Dermis microvascular lymphatic vessel endothelial cell (primary cell): ENCODE measurements around the gene ZNF578. TPM values are rescaled to one million over a fixed set of nuclear protein-coding genes. Genes with fewer than 3 reads are reported as not detected.
"Not testable (repeated sequence)": the region's sequence is repeated elsewhere in the genome, so short reads cannot be mapped to it uniquely, and the experiment has no call there.

Experiments used
- DNase-seq, 2 donors: peaks; one replicate each; pipeline versions ENCODE4 v3.0.0 to v3.0.0-alpha.2; 2010; ENCODE audit warnings: low read depth in 2 of 2
- total RNA-seq: library from RNA; depleted of rRNA; stranded (reverse); fragments of >200 nt; gene quantifications from 2 replicates; pipeline ENCODE4 v1.2.1, GENCODE V29; 2014

The ZNF578 gene
- 0.64 and 1.4 TPM in 2 replicates for total RNA-seq

DNA sequence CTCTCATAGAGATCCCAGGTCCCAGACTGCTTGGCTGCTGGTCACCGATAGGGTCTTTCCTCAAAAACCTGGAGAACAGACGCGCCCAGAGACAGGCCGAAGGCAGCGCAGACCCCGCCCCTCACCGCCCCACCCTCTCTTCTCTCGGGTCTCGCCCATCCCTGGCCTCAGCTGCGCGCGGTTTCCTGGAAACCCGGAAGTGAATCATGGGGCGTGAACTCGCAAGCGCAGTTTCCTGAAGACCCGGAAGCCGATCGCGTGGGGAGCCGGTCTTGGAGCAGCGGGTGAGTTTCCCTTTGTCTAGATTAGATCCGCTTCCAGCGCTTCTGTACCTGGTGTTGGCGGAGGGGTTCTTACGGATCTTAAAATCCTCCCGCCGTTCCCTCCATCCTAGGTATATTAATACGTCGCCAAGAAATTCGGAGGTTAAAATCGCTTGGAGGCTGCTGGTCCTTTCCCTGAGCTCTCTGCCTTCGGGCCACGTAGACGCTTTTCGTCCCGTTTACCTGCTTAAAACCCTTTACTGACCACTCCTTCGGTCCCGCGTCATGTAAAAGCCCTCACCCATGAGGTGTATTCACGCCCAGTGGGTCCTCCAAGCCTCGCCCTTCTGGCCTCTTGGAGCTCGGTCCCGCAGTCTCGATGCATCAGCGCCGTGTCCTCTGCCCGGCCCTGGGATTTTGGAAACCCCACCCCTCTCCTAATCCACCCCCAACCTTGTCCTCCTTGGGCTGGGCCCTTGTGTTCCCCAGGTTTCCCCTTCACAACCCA, at the start of gene ZNF578:
ZNF578 (plus strand) TSS at position 230 of the 771 bp plus-strand sequence. CDS start 48,293 bp downstream, outside the sequence.
- DNase-seq = peak; percentile 38 to 84

DNA sequence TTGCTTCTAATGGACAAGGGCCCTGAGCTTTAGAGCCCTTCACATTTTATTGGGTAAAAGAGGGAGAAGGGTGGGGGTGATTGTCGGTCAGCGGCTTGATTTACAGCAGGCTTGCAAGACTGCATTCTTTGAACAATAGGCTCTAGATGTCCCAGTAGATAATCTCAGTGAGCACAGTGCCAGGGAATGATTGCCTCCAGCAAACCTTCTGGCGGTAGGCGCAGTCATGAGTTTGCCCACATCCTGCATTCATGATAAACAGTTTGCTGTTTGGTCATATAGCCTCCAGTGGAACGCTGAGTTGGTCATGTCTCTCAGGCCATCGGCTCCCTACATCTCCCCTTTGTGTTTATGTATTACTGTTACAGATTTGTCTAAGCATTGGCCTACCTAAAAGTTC, 43.1 kb upstream of the ZNF578 start:
- DNase-seq = no peak

DNA sequence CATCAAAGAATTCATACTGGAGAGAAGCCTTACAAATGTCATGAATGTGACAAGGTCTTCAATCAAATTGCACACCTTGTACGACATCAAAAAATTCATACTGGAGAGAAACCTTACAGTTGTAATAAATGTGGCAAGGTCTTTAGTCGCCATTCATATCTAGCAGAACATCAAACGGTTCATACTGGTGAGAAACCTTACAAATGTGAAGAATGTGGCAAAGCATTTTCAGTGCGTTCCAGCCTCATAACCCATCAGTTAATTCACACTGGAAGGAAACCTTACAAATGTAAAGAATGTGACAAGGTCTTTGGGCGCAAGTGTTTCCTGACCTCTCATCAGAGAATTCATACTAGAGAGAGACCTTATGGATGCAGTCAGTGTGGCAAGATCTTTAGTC, 37.6 kb upstream of the ZNF578 start:
- no peak for DNase-seq

DNA sequence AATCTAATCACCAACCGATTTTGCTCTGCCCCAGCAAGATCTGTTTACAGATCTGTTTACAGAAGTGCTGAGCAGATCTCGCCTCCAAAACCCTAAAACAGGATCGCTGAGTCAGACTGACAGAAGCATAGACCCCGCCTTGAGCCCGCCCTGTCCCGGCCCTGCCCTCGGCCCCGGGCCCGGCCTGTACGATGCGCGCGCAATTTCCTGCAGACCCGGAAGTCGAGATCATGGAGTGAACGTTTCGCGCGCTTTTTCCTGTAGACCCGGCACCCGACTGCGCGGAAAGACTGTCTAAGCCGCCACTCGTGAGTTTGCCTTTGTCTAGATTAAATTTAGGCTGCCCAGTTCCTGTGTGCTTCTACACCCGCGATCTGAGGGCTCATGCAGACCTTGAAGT, 24.4 kb upstream of the ZNF578 start, which contains the start of gene ZNF534:
ZNF534 (plus strand) TSS at position 212 of the 400 bp plus-strand sequence. CDS start 2,327 bp downstream, outside the sequence.
- no peak for DNase-seq

- DNase-seq = no peak
These were observed 11.2 kb upstream of the ZNF578 start for GRCh38 chr19:52442179-52442578.

GRCh38 chr19:52444506-52444905, 8.8 kb upstream of the ZNF578 start:
- DNase-seq = no peak

DNA sequence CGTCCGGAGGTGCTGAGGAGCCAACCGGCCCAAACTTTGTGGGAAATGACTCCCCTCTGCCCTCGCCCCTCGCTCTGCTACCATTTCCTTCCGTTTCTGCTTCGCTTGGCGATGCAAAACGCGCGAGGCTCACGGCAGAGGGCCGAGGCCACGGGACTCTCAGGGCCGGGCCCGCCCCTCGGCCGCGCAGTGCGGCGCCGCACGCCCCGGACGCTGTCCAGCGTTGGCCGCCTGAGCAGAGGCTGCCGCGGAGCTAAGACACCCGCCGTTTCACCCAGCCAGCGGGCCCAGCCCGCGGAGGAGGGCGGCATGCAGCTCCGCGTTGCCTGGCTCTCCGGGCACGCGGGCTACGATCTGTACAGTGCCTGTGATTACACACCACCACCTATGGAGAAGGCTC, 2.1 kb upstream of the ZNF578 start:
- DNase-seq = no peak

DNA sequence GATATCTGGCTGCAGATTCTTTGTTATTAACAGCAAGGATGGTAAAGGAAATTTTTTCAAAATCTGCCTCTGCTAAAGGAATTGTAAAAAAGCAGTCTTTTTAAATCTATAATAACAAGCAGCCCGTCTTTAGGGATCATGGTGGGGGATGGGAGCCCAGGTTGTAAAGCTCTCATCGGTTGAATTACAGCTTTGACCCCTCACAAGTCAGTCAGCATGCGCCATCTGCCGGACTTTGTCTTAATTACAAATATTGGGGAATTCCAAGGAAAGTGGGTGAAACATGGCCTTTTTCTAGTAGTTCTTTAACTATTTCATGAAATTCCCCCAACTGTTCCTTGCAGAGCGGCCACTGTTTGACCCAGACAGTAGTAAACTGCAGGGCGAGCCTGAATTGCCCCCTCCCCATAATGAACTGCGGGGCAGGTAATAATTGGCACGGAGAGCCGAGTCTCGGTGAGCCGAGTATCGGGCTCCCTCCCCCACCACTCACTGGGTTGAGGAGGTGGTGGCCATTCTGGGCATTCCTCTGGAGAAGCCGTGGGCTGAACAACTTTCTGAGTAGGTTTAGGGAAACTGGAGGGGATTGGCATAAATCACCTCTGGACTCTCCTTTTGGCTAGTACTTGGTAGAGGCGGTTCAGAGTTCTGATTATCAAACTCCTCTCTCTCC, 11.6 kb downstream of the ZNF578 start:
- no peak for DNase-seq

DNA sequence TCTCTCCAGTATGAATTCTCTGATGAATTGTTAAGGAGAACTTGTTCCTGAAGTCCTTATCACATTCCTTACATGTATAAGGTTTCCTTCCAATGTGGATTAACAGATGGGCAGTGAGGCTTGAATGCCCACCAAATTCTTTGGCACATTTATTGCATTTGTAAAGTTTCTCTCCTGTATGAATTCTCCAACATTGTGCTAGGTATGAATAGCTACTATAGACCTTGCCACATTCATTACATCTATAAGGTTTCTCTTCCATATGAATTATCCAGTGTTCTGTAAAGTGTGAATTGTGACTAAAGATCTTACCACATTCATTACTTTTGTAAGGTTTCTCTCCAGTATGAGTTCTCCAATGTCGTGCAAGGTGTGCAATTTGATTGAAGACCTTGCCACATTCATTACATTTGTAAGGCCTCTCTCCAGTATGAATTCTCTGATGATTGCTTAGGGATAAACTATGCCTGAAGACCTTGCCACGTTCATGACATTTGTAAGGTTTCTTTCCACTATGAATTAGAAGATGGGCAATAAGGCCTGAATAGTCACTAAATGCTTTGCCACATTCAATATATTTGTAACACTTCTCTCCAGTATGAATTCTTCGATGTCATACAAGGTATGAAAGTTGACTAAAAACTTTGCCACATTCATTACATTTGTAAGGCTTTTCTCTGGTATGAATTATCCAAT, 20.4 kb downstream of the ZNF578 start:
- DNase-seq = no peak

DNA sequence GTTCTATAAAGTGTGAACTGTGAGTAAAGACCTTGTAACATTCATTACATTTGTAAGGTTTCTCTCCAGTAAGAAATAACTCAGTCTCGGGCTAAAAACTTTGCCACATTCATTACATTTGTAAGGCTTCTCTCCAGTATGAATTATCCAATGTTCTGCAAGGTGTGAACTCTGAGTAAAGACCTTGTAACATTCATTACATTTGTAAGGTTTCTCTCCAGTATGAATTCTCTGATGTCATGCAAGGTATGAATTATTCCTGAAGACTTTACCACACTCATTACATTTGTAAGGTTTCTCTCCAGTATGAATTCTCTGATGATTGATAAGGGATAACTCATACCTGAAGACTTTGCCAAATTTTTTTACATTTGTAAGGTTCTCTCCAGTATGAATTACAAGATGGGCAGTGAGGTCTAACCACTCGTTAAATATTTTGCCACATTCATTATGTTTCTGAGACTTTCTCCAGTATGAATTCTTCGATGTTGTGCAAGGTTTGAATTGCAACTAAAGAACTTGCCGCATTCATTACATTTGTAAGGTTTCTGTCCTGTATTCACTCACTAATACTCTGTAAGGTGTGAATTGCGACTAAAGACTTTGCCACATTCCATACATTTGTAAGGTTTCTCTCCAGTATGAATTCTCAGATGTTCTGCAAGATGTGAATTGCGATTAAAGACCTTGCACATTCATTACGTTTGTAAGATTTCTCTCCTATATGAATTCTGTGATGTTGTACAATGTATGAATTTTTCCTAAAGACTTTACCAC, 21.2 kb downstream of the ZNF578 start:
- DNase-seq = no peak

- not testable (repeated sequence) for DNase-seq
These were observed 30.9 kb downstream of the ZNF578 start for GRCh38 chr19:52484111-52484743.

GRCh38 chr19:52485064-52485463, 31.7 kb downstream of the ZNF578 start:
- not testable (repeated sequence) for DNase-seq

DNA sequence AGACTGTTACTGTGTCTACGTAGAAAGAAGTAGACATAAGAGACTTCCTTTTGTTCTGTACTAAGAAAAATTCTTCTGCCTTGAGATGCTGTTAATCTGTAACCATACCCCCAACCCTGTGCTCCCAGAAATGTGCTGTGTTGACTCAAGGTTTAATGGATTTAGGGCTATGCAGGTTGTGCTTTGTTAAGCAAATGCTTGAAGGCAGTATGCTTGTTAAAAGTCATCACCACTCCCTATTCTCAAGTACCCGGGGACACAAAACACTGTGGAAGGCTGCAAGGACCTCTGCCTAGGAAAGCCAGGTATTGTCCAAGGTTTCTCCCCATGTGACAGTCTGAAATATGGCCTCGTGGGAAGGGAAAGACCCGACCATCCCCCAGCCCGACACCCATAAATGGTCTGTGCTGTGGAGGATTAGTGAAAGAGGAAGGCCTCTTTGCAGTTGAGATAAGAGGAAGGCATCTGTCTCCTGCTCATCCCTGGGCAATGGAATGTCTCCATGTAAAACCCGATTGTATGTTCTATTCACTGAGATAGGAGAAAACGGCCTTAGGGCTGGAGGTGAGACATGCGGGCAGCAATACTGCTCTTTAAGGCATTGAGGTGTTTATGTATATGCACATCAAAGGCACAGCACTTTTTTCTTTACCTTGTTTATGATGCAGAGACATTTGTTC, 32.3 kb downstream of the ZNF578 start:
- not testable (repeated sequence) for DNase-seq

DNA sequence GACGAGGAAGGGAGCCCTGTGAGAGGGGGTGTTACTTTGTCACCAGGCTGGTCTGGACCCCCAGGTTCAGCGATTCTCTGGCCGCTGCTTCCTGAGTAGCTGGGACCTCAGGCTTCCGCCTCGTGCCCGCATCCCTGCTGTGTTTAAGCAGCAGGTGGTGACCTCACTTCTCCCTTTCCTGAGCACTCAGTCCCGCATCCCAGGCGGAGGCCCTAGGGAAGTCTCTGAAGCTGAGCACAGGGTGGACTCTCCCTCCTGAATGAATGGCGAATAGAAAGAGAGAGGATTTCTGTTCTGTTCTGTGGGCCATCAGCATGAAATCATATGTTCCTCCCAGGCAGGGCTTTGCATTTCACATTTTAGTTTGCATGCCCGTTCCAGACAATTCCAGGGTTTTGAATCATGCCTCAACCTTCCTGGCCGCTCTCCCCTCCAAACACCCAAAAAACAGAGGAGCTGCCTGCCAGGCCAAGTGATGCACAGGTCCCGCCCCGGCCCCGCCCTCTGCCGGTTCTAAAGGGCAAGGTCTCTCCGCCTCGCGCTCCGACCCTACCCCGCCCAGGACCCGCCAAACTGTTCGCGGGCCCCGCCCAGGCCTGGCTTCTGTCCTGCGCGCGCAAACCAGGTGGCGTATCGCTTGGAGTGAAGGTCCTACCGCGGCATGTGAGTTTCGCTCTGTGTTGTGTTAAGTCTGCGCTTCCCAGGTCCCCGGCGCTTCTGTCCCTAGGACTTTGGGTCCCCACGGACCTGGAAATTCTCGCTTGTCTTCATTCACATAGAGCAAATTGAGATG, 39.0 kb downstream of the ZNF578 start:
- DNase-seq = no peak

- DNase-seq = no peak
These were observed 39.7 kb downstream of the ZNF578 start for GRCh38 chr19:52492994-52493470.

GRCh38 chr19:52494518-52494917, 41.2 kb downstream of the ZNF578 start:
- no peak for DNase-seq

DNA sequence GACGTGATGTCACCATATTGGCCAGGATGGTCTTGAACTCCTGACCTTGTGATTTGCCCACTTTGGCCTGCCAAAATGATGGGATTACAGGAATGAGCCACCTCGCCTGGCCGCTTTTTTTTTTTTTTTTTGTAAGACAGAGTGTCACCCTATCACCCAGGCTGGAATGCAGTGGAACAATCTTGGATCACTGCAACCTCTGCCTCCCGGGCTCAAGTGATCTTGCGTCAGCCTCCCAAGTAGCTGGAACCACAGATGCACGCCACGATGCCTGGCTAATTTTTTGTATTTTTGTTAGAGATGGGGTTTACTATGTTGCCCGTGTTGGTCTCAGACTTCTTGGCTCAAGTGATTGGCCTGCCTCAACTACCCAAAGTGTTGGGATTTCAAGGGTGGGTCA, 45.2 kb downstream of the ZNF578 start:
- no peak for DNase-seq

GRCh38 chr19:52500474-52500873, 47.1 kb downstream of the ZNF578 start:
- not testable (repeated sequence) for DNase-seq

DNA sequence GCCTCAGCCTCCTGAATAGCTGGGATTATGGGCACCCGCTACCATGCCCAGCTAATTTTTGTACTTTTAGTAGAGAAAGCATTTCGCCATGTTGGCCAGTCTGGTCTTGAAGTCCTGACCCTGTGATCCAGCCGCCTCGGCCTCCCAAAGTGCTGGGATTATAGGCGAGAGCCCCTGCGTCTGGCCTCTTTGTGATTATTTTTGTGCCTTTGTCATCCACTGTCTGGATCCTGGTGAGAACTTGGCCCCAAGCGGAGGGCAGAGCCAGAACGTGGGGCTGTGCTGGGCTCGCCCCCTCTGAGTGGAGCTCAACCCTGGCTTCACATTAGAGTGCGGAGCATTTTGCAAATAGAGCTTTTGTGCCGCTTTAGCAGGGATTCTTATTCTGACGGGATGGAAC, 47.6 kb downstream of the ZNF578 start:
- DNase-seq = not testable (repeated sequence)
